CD14-positive monocyte (primary cell): ENCODE measurements around the gene CHKA. TPM values are rescaled to one million over a fixed set of nuclear protein-coding genes. Genes with fewer than 3 reads are reported as not detected.

Source experiments
- DNase-seq, 3 donors: peaks; one replicate each; pipeline ENCODE4 v3.0.0-alpha.2; 2011 to 2022
- H2AFZ ChIP-seq: 2 replicates; pipeline ENCODE4 v1.6.0; 2012; ENCODE audit warnings: mild to moderate bottlenecking, low read depth, low read length, inconsistent platforms; ENCODE audit not compliant: insufficient read depth, poor library complexity, severe bottlenecking
- H3K27ac ChIP-seq, 2 donors: 1 replicate in 1 of 2; 2 replicates in 1 of 2; pipeline ENCODE4 v1.5.1; 2012 to 2013; ENCODE audit warnings: low read length in 2 of 2, control low read depth in 1 of 2, inconsistent platforms in 1 of 2, low read depth in 1 of 2, mild to moderate bottlenecking in 1 of 2
- H3K27me3 ChIP-seq, 2 donors: one replicate each; pipeline versions ENCODE4 v1.6.0 to v1.6.1; 2011 to 2013; ENCODE audit warnings: low read length in 2 of 2; ENCODE audit not compliant: control insufficient read depth in 2 of 2, insufficient read depth in 2 of 2
- H3K36me3 ChIP-seq, 2 donors: replicated peaks in 1 of 2; 1 replicate in 1 of 2; 2 replicates in 1 of 2; pipeline versions ENCODE4 v1.5.1 to v1.6.1; 2012 to 2013; ENCODE audit warnings: low read length in 2 of 2, control low read depth in 1 of 2, inconsistent platforms in 1 of 2, mild to moderate bottlenecking in 1 of 2; ENCODE audit not compliant: insufficient read depth in 2 of 2, control insufficient read depth in 1 of 2
- H3K4me1 ChIP-seq, 2 donors: 1 replicate in 1 of 2; 2 replicates in 1 of 2; pipeline versions ENCODE4 v1.5.1 to v1.6.1; 2012 to 2013; ENCODE audit warnings: low read length in 2 of 2, control low read depth in 1 of 2, inconsistent platforms in 1 of 2, mild to moderate bottlenecking in 1 of 2, moderate library complexity in 1 of 2; ENCODE audit not compliant: insufficient read depth in 2 of 2, control insufficient read depth in 1 of 2
- H3K4me2 ChIP-seq: replicated peaks from 2 replicates; pipeline ENCODE3; 2012; ENCODE audit warnings: low read length, moderate library complexity, mild to moderate bottlenecking; ENCODE audit not compliant: poor library complexity, severe bottlenecking; ENCODE audit errors: extremely low read depth
- H3K4me3 ChIP-seq, 3 experiments: fragments of 200-600 bp in 1 of 3; sonication (generic) in 1 of 3; replicated peaks in 1 of 3; 1 replicate in 2 of 3; 2 replicates in 1 of 3; pipeline ENCODE4 v1.5.1; 2011 to 2013; ENCODE audit warnings: low read length in 3 of 3, mild to moderate bottlenecking in 3 of 3, control low read depth in 2 of 3, low read depth in 2 of 3, inconsistent platforms in 1 of 3, moderate library complexity in 1 of 3
- H3K79me2 ChIP-seq: 2 replicates; pipeline ENCODE4 v1.6.0; 2012; ENCODE audit warnings: mild to moderate bottlenecking, control low read depth, inconsistent platforms, low read length, moderate library complexity; ENCODE audit not compliant: insufficient read depth
- H3K9ac ChIP-seq: 2 replicates; pipeline ENCODE4 v1.6.0; 2017; ENCODE audit warnings: low read length, mild to moderate bottlenecking; ENCODE audit not compliant: insufficient read depth, poor library complexity, severe bottlenecking
- H3K9me3 ChIP-seq, 2 donors: replicated peaks in 1 of 2; 1 replicate in 1 of 2; 2 replicates in 1 of 2; pipeline versions ENCODE4 v1.5.1 to v1.6.1; 2012 to 2013; ENCODE audit warnings: low read length in 2 of 2, control low read depth in 1 of 2; ENCODE audit not compliant: control insufficient read depth in 1 of 2, insufficient read depth in 1 of 2
- H4K20me1 ChIP-seq: 2 replicates; pipeline ENCODE4 v1.6.0; 2012; ENCODE audit warnings: mild to moderate bottlenecking, low read length, control low read depth, moderate library complexity; ENCODE audit not compliant: insufficient read depth
- H3K27ac Mint-ChIP-seq, 7 donors: one replicate each; pipeline ENCODE4 v1.8.0; 2020; ENCODE audit warnings: mild to moderate bottlenecking in 7 of 7, mixed read lengths in 7 of 7, moderate library complexity in 6 of 7, inconsistent platforms in 2 of 7
- H3K27me3 Mint-ChIP-seq, 3 donors: one replicate each; pipeline ENCODE4 v1.8.0; 2021 to 2022; ENCODE audit warnings: low read depth in 3 of 3, mild to moderate bottlenecking in 3 of 3, mixed read lengths in 3 of 3, moderate library complexity in 3 of 3, inconsistent platforms in 1 of 3
- H3K36me3 Mint-ChIP-seq, 2 donors: one replicate each; pipeline ENCODE4 v1.8.0; 2020; ENCODE audit warnings: mixed read lengths in 2 of 2, inconsistent platforms in 1 of 2, mild to moderate bottlenecking in 1 of 2
- H3K4me1 Mint-ChIP-seq: one replicate; pipeline ENCODE4 v1.8.0; 2020; ENCODE audit warnings: mild to moderate bottlenecking, mixed read lengths
- H3K4me3 Mint-ChIP-seq, 2 donors: one replicate each; pipeline ENCODE4 v1.8.0; 2020; ENCODE audit warnings: mild to moderate bottlenecking in 2 of 2, mixed read lengths in 2 of 2, moderate library complexity in 1 of 2
- H3K9me3 Mint-ChIP-seq, 7 donors: one replicate each; pipeline ENCODE4 v1.8.0; 2020 to 2022; ENCODE audit warnings: mixed read lengths in 7 of 7, mild to moderate bottlenecking in 6 of 7, moderate library complexity in 6 of 7, inconsistent platforms in 2 of 7
- WGBS: methylation state at CpG from one replicate; pipeline ENCODE4 v1.1.5; 2013; ENCODE audit warnings: missing lambda C conversion rate; ENCODE audit not compliant: insufficient coverage; 5-methylcytosine and 5-hydroxymethylcytosine counted together
- intact Hi-C, 2 donors: fragments of 100-400 bp; cut with micrococcal nuclease; formaldehyde crosslinking; loops; one replicate each; pipeline versions ENCODE4 v1.15.0 to v1.15.1; 2023
- polyA plus RNA-seq, 3 donors: library from polyadenylated mRNA; depleted of rRNA in 1 of 3; unstranded in 2 of 3; stranded (reverse) in 1 of 3; fragments of 300-500 nt in 2 of 3; fragments of >200 nt in 1 of 3; fragmentation: Illumina TruSeq in 2 of 3; gene quantifications; 1 replicate in 2 of 3; 2 replicates in 1 of 3; pipeline ENCODE4 v1.2.3, GENCODE V29; 2012 to 2021
- TF ChIP-seq, protein P1 (sequence below): fragments of 200-600 bp; IDR thresholded peaks from one replicate; pipeline ENCODE4 v1.8.0; 2022; ENCODE audit warnings: antibody characterized with exemption, mild to moderate bottlenecking

CHKA gene
- polyA plus RNA-seq, 3 donors = 2.8 to 20.9 (median 5.7) TPM

DNA sequence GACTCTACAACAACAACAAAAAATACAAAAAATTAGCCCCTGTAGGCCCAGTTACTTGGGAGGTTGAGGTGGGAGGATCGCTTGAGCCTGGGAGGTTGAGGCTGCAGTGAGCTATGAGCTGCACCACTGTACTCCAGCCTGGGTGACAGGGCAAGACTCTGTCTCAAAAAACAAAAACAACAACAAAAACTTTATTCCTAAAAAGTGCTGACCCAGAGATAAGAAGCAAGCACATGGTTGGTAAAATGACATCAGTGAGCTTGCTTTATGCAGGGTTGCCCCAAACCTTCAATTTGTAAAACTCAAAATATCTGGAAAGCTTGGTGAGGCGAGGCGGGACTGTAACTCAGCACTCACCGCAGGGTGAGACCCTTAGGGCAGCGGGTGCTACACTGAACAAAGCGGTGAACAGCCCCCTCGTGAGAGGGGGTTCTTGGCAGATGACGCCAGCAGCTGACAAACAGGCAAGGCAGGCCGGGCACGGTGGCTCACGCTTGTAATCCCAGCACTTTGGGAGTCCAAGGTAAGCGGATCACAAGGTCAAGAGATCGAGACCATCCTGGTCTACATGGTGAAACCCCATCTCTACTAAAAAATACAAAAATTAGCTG, 85.8 kb downstream of the CHKA start:
- Mint-ChIP-seq H3K9me3 (no peaks in the 10 kb centered on the region), H3K27me3 (peaks cover 0 to 3% (median 0%) of the 10 kb centered on the region in 3 donors), H3K4me3 (no peak overlapping the region), H3K36me3 (peaks cover 9 to 25% of the 10 kb centered on the region in 2 donors), H3K4me1 (peaks cover 46% of the 10 kb centered on the region), H3K27ac (peak overlapping the region; percentile 98 to 100 (median 99))
- intact Hi-C loops = loop anchor here in 1 of 2 donors (5.0 kb wide), 3 partner anchors 33 to 237 kb away; partner anchors contain the start of genes C11orf24, CHKA and UNC93B1
- Histone ChIP-seq H3K4me3 (no peak overlapping the region), H4K20me1 (peaks cover 12% of the 10 kb centered on the region), H3K79me2 (peaks cover 62% of the 10 kb centered on the region), H3K4me2 (no peak overlapping the region), H3K27me3 (no peaks in the 10 kb centered on the region), H3K27ac (peak overlapping the region; percentile 98 to 99), H2AFZ (no peak overlapping the region), H3K9ac (no peak overlapping the region), H3K36me3 (peaks cover 13 to 19% of the 10 kb centered on the region in 2 donors), H3K4me1 (peaks cover 48 to 67% of the 10 kb centered on the region in 2 donors), H3K9me3 (no peaks in the 10 kb centered on the region)
- whole genome bisulfite sequencing = 94% methylated on average over 10 of the region's 13 CpGs
- DNase-seq = no peak
- TF ChIP-seq, protein P1, sequence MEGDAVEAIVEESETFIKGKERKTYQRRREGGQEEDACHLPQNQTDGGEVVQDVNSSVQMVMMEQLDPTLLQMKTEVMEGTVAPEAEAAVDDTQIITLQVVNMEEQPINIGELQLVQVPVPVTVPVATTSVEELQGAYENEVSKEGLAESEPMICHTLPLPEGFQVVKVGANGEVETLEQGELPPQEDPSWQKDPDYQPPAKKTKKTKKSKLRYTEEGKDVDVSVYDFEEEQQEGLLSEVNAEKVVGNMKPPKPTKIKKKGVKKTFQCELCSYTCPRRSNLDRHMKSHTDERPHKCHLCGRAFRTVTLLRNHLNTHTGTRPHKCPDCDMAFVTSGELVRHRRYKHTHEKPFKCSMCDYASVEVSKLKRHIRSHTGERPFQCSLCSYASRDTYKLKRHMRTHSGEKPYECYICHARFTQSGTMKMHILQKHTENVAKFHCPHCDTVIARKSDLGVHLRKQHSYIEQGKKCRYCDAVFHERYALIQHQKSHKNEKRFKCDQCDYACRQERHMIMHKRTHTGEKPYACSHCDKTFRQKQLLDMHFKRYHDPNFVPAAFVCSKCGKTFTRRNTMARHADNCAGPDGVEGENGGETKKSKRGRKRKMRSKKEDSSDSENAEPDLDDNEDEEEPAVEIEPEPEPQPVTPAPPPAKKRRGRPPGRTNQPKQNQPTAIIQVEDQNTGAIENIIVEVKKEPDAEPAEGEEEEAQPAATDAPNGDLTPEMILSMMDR = no peak

DNA sequence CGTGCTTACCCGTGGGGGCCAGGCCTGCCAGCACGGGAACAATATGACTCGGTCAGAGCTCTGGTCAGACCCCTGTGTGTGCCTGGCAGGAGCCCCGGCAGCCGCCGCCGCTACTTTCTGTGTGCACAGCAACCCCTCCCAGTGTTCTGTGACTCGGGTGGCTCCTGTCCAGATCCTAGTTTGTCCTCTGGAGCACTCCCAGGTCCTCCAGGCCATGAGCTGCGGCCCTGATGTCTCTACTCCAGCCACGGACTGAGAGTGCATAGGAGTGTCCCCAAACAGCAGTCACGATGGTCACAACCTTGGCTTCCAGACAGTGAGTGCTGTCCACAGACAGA, 87.5 kb downstream of the CHKA start:
- H2AFZ ChIP-seq = no peak overlapping the region
- intact Hi-C loops = no loop called here
- H3K9me3 Mint-ChIP-seq = no peaks in the 10 kb centered on the region
- peaks cover 0 to 3% (median 1%) of the 10 kb centered on the region in 3 donors for H3K27me3 Mint-ChIP-seq
- no peaks in the 10 kb centered on the region for H4K20me1 ChIP-seq
- WGBS = 98% methylated on average over 12 of the region's 12 CpGs
- peaks cover 13 to 19% of the 10 kb centered on the region in 2 donors for H3K36me3 ChIP-seq
- H3K4me2 ChIP-seq = no peak overlapping the region
- H3K36me3 Mint-ChIP-seq = peaks cover 11 to 25% of the 10 kb centered on the region in 2 donors
- H3K4me1 Mint-ChIP-seq = peaks cover 55% of the 10 kb centered on the region
- no peaks in the 10 kb centered on the region for H3K9me3 ChIP-seq
- H3K27ac Mint-ChIP-seq = peak overlapping the region in 3 of 7 donors; percentile 46 to 54 (median 52)
- peaks cover 45% of the 10 kb centered on the region for H3K79me2 ChIP-seq
- TF ChIP-seq, protein P1 = no peak
- no peak overlapping the region for H3K4me3 ChIP-seq
- no peak for DNase-seq
- H3K9ac ChIP-seq = no peak overlapping the region
- peak overlapping the region in 1 of 2 donors; percentile 32 for H3K27ac ChIP-seq
- no peak overlapping the region for H3K4me3 Mint-ChIP-seq
- no peaks in the 10 kb centered on the region for H3K27me3 ChIP-seq
- H3K4me1 ChIP-seq = peaks cover 54 to 63% of the 10 kb centered on the region in 2 donors
